ENCODE data around the gene METRNL.
"Not testable (repeated sequence)": the region's sequence is repeated elsewhere in the genome, so short reads cannot be mapped to it uniquely, and the experiment has no call there.

The METRNL gene

GRCh38 chr17:83046448-83047181 lies 32.8 kb upstream of the METRNL start:
- no peak overlapping the region for H3K27ac ChIP-seq (ENCODE audit: low read depth, low read length)
- H3K27me3 ChIP-seq (ENCODE audit: control insufficient read depth, low read length), result no peaks in the 10 kb centered on the region
- H3K4me1 ChIP-seq (ENCODE audit: control insufficient read depth, low read length), result peaks cover 40% of the 10 kb centered on the region
- H3K79me2 ChIP-seq (ENCODE audit: control insufficient read depth, low read length), result peaks cover 3% of the 10 kb centered on the region; the same call in 1 of the 2 replicates
- H3K4me2 ChIP-seq (ENCODE audit: low read length), result no peak overlapping the region
- H3K4me3 ChIP-seq (ENCODE audit: low read length), result no peak overlapping the region
- peaks cover 20% of the 10 kb centered on the region for H3K9me3 ChIP-seq (ENCODE audit: control insufficient read depth, insufficient read depth, low read length)
- peaks cover 49% of the 10 kb centered on the region for H3K36me3 ChIP-seq (ENCODE audit: control insufficient read depth, low read length)
- H3F3A ChIP-seq (ENCODE audit: control insufficient read depth, insufficient read depth), result peaks cover 16% of the 10 kb centered on the region
- no peak for TF ChIP-seq CTCF (IDR thresholded peaks at IDR 0.05; ENCODE audit: low read depth, low read length, poor library complexity, severe bottlenecking)
- no peak for TF ChIP-seq EZH2phosphoT487 (IDR thresholded peaks at IDR 0.05; ENCODE audit: borderline replicate concordance, low read length)
- no peaks in the 10 kb centered on the region for H3K9me2 ChIP-seq (replicated peaks; ENCODE audit: control insufficient read depth, low read length)
- H4K20me1 ChIP-seq (ENCODE audit: control insufficient read depth, insufficient read depth, low read depth, low read length), result no peaks in the 10 kb centered on the region

GRCh38 chr17:83047182-83047478 lies 32.3 kb upstream of the METRNL start:
- H3K4me1 ChIP-seq (ENCODE audit: control insufficient read depth, low read length), result peaks cover 43% of the 10 kb centered on the region
- H4K20me1 ChIP-seq (ENCODE audit: control insufficient read depth, insufficient read depth, low read depth, low read length), result no peaks in the 10 kb centered on the region
- peaks cover 44% of the 10 kb centered on the region for H3K36me3 ChIP-seq (ENCODE audit: control insufficient read depth, low read length)
- H3K9me3 ChIP-seq (ENCODE audit: control insufficient read depth, insufficient read depth, low read length), result peaks cover 15% of the 10 kb centered on the region
- H3F3A ChIP-seq (ENCODE audit: control insufficient read depth, insufficient read depth), result peaks cover 16% of the 10 kb centered on the region
- peaks cover 3% of the 10 kb centered on the region; the same call in 1 of the 2 replicates for H3K79me2 ChIP-seq (ENCODE audit: control insufficient read depth, low read length)
- no peaks in the 10 kb centered on the region for H3K9me2 ChIP-seq (replicated peaks; ENCODE audit: control insufficient read depth, low read length)
- no peak overlapping the region for H3K4me3 ChIP-seq (ENCODE audit: low read length)
- no peak for TF ChIP-seq CTCF (IDR thresholded peaks at IDR 0.05; ENCODE audit: low read depth, low read length, poor library complexity, severe bottlenecking)
- no peak for TF ChIP-seq EZH2phosphoT487 (IDR thresholded peaks at IDR 0.05; ENCODE audit: borderline replicate concordance, low read length)
- H3K27ac ChIP-seq (ENCODE audit: low read depth, low read length), result no peak overlapping the region
- H3K4me2 ChIP-seq (ENCODE audit: low read length), result no peak overlapping the region
- H3K27me3 ChIP-seq (ENCODE audit: control insufficient read depth, low read length), result no peaks in the 10 kb centered on the region

DNA sequence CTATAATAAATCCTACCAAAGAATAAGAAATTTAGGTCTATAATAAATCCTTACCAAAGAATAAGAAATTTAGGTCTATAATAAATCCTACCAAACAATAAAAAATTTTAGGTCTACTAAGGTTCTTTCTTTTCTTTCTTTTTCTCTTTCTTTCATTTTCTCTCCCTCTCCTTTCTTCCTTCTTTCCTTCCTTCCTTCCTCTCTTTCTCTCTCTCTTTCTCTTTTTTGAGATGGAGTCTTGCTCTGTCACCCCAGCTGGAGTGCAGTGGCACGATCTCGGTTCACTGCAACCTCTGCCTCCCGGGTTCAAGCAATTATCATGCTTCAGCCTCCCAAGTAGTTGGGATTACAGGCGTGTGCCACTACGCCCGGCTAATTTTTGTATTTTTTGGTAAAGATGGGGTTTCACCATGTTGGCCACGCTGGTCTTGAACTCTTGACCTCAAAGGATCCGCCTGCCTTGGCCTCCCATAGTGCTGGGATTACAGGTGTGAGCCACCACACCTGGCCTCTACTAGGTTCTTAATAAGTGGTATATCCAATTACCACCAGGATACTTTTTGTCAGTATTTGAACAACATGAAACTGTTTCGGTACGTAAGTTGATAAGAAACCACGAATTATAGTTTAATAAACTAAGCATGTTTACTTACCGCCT lies 31.5 kb upstream of the METRNL start:
- not testable (repeated sequence) for H4K20me1 ChIP-seq (ENCODE audit: control insufficient read depth, insufficient read depth, low read depth, low read length); H3K79me2 ChIP-seq (ENCODE audit: control insufficient read depth, low read length); H3K27me3 ChIP-seq (ENCODE audit: control insufficient read depth, low read length); H3K9me2 ChIP-seq (replicated peaks; ENCODE audit: control insufficient read depth, low read length); H3K9me3 ChIP-seq (ENCODE audit: control insufficient read depth, insufficient read depth, low read length)
- peaks cover 51% of the 10 kb centered on the region for H3K4me1 ChIP-seq (ENCODE audit: control insufficient read depth, low read length)
- H3K36me3 ChIP-seq (ENCODE audit: control insufficient read depth, low read length), result peaks cover 36% of the 10 kb centered on the region
- peak overlapping the region; percentile 52 for H3K4me3 ChIP-seq (ENCODE audit: low read length)
- peaks cover 16% of the 10 kb centered on the region for H3F3A ChIP-seq (ENCODE audit: control insufficient read depth, insufficient read depth)
- H3K27ac ChIP-seq (ENCODE audit: low read depth, low read length), result peak overlapping the region; percentile 57; the same call in 1 of the 2 replicates
- H3K4me2 ChIP-seq (ENCODE audit: low read length), result peak overlapping the region; percentile 64
